K562 (cell line): ENCODE results near the gene MUC22. TPM values are rescaled to one million over a fixed set of nuclear protein-coding genes. Genes with fewer than 3 reads are reported as not detected.
"Not testable (repeated sequence)": the region's sequence is repeated elsewhere in the genome, so short reads cannot be mapped to it uniquely, and the experiment has no call there.

Source experiments
- ATAC-seq: fragments of 200-7000 bp; cut with Tn5 transposase; 3 replicates; pipeline ENCODE4 v1.9.1; 2020; ENCODE audit warnings: moderate library complexity
- BruUV-seq: library from RNA; stranded (reverse); fragments of 400-500 nt; replicated peaks from 2 replicates; lab custom pipeline; 2021; lab: Mats Ljungman, UMichigan
- CTCF ChIA-PET: fragments of 300-600 bp; formaldehyde crosslinking; extraction: SDS; loops from one replicate; lab custom pipeline; 2021; ENCODE audit warnings: low intra/inter-chr PET ratio; lab: Yijun Ruan, JAX
- POLR2A ChIA-PET: fragments of 300-600, 350-650 bp; sonication (Branson Sonifier 250); formaldehyde crosslinking; extraction: SDS; loops from one replicate; lab custom pipeline; 2021; ENCODE audit warnings: antibody characterized with exemption, inconsistent platforms; lab: Yijun Ruan, JAX
- DNase-seq, 4 experiments: peaks; one replicate each; pipeline versions ENCODE4 v3.0.0 to v3.0.0-alpha.2; 2011 to 2018; ENCODE audit warnings: low spot score in 3 of 4, mixed read lengths in 3 of 4; ENCODE audit errors: extremely low read depth in 1 of 4
- FAIRE-seq: peaks from 2 replicates; lab custom pipeline; 2011; peaks lifted over from hg19 to GRCh38; lab: Jason Lieb, UNC
- H2AFZ ChIP-seq: 2 replicates; pipeline ENCODE4 v1.6.0; 2011; ENCODE audit warnings: low read depth, low read length, control low read depth, inconsistent platforms
- H3K27ac ChIP-seq: fragments of 200-600 bp; 3 replicates; pipeline ENCODE4 v1.8.0; 2011; ENCODE audit warnings: low read depth, mild to moderate bottlenecking, control low read depth, inconsistent platforms, low read length, moderate library complexity, mixed read lengths; ENCODE audit errors: extremely low read depth
- H3K27me3 ChIP-seq, 2 experiments: fragments of 300-600 bp in 1 of 2; 2 replicates in 1 of 2; 3 replicates in 1 of 2; pipeline versions ENCODE4 v1.6.0 to v1.8.0; 2011; ENCODE audit warnings: inconsistent platforms in 2 of 2, low read length in 2 of 2, mild to moderate bottlenecking in 1 of 2, mixed read lengths in 1 of 2, moderate library complexity in 1 of 2; ENCODE audit not compliant: control insufficient read depth in 2 of 2, insufficient read depth in 2 of 2
- H3K36me3 ChIP-seq: fragments of 300-600 bp; 3 replicates; pipeline ENCODE4 v1.8.0; 2011; ENCODE audit warnings: mild to moderate bottlenecking, low read length, inconsistent platforms; ENCODE audit not compliant: control insufficient read depth, insufficient read depth
- H3K4me1 ChIP-seq, 2 experiments: fragments of 200-600 bp in 1 of 2; replicated peaks in 1 of 2; 2 replicates in 1 of 2; 3 replicates in 1 of 2; pipeline versions ENCODE4 v1.5.1 to v1.8.0; 2011; ENCODE audit warnings: inconsistent platforms in 2 of 2, low read length in 2 of 2, mild to moderate bottlenecking in 1 of 2, mixed read lengths in 1 of 2, moderate library complexity in 1 of 2; ENCODE audit not compliant: control insufficient read depth in 2 of 2, insufficient read depth in 2 of 2
- H3K4me2 ChIP-seq: 2 replicates; pipeline ENCODE4 v1.6.1; 2011; ENCODE audit warnings: low read length, control low read depth, inconsistent platforms, mixed read lengths; ENCODE audit not compliant: insufficient read depth
- H3K4me3 ChIP-seq: fragments of 200-600 bp; sonication (generic), shearing (Covaris generic); 2 replicates; pipeline ENCODE4 v1.5.1; 2016; ENCODE audit warnings: control low read depth, inconsistent platforms
- H3K79me2 ChIP-seq: fragments of 200-600 bp; 3 replicates; pipeline ENCODE4 v1.8.0; 2011; ENCODE audit warnings: low read length, inconsistent platforms; ENCODE audit not compliant: control insufficient read depth, insufficient read depth
- H3K9ac ChIP-seq, 2 experiments: 2 replicates each; pipeline versions ENCODE4 v1.6.0 to v1.6.1; 2011; ENCODE audit warnings: low read depth in 2 of 2, low read length in 2 of 2, control low read depth in 1 of 2, inconsistent platforms in 1 of 2, mild to moderate bottlenecking in 1 of 2, mixed read lengths in 1 of 2; ENCODE audit not compliant: insufficient read depth in 1 of 2
- H3K9me1 ChIP-seq: one replicate; pipeline ENCODE4 v1.6.0; 2011; ENCODE audit warnings: inconsistent platforms, mild to moderate bottlenecking, low read length, moderate library complexity; ENCODE audit not compliant: control insufficient read depth, insufficient read depth
- H3K9me3 ChIP-seq: replicated peaks from 2 replicates; pipeline ENCODE4 v1.5.1; 2011; ENCODE audit warnings: low read depth, low read length, inconsistent platforms; ENCODE audit not compliant: control insufficient read depth, insufficient read depth
- H4K20me1 ChIP-seq: replicated peaks from 2 replicates; pipeline ENCODE4 v1.6.1; 2011; ENCODE audit warnings: low read length, inconsistent platforms, mixed read lengths; ENCODE audit not compliant: control insufficient read depth, insufficient read depth
- MTA3 ChIP-seq: fragments of 450-650 bp; formaldehyde crosslinking; IDR thresholded peaks from 2 replicates; pipeline ENCODE4 v1.6.1; 2017; ENCODE audit warnings: mild to moderate bottlenecking, borderline replicate concordance
- NFYB ChIP-seq: IDR thresholded peaks from 2 replicates; pipeline ENCODE4 v1.6.1; 2011; ENCODE audit warnings: mild to moderate bottlenecking, moderate library complexity; ENCODE audit not compliant: insufficient read length; ENCODE audit errors: extremely low read depth
- PML ChIP-seq: IDR thresholded peaks from 2 replicates; pipeline ENCODE4 v1.6.1; 2012; ENCODE audit warnings: low read length, inconsistent platforms
- POLR2A ChIP-seq: fragments of 450-650 bp; conservative IDR thresholded peaks from 2 replicates; pipeline ENCODE4 v1.6.1; 2016
- POLR2AphosphoS5 ChIP-seq: IDR thresholded peaks from 2 replicates; pipeline ENCODE4 v1.6.1; 2011; ENCODE audit warnings: mild to moderate bottlenecking, low read depth, low read length, moderate library complexity; ENCODE audit not compliant: control insufficient read depth, insufficient read depth
- POLR2H ChIP-seq: IDR thresholded peaks from 2 replicates; pipeline ENCODE4 v1.6.1; 2016; ENCODE audit warnings: missing genetic modification characterization, low read depth, mild to moderate bottlenecking, control low read depth, missing compliant biosample characterization, moderate library complexity
- RBFOX2 ChIP-seq: fragments of 200-400 bp; formaldehyde crosslinking; IDR thresholded peaks from 2 replicates; pipeline ENCODE4 v1.6.1; 2017; ENCODE audit warnings: low read depth, mild to moderate bottlenecking, low read length, moderate library complexity
- SUPT5H ChIP-seq: fragments of 450-650 bp; IDR thresholded peaks from 2 replicates; pipeline ENCODE4 v1.6.1; 2016
- WGBS: fragments of 100-300 bp; shearing (Covaris generic); methylation state at CpG from one replicate; pipeline ENCODE4 v1.1.6; 2016; ENCODE audit warnings: low coverage, mixed read lengths; ENCODE audit not compliant: insufficient coverage; ENCODE audit errors: missing lambda C conversion rate; 5-methylcytosine and 5-hydroxymethylcytosine counted together
- in situ Hi-C: fragments of 300-500 bp; cut with MboI; formaldehyde crosslinking; loops from 4 replicates; pipeline ENCODE4 v1.15.0; 2018; ENCODE audit warnings: inconsistent platforms, mixed read lengths
- intact Hi-C: fragments of 100-400 bp; cut with micrococcal nuclease; formaldehyde crosslinking; loops from 2 replicates; pipeline ENCODE4 v1.14.2; 2022
- polyA plus RNA-seq, 8 experiments: library from polyadenylated mRNA; depleted of rRNA in 4 of 8; stranded (reverse) in 5 of 8; unstranded in 3 of 8; fragments of >200 nt; fragmentation: Nextera tagmentation in 2 of 8; fragmentation: Illumina TruSeq in 1 of 8; extraction: Ambion mirVana in 2 of 8; extraction: Trizol in 1 of 8; gene quantifications; 2 replicates each; pipeline versions ENCODE4 v1.2.1 to v1.2.3, GENCODE V29; 2011 to 2014; ENCODE audit warnings: inconsistent platforms in 1 of 8, missing spikeins in 1 of 8
- total RNA-seq, 7 experiments: library from RNA; depleted of rRNA in 6 of 7; stranded (reverse); fragments of >200 nt in 6 of 7; fragmentation: Illumina TruSeq in 2 of 7; extraction: Trizol in 2 of 7; gene quantifications; 2 replicates each; pipeline versions ENCODE4 v1.2.1 to v1.2.3, GENCODE V29; 2011 to 2021; ENCODE audit warnings: low replicate concordance in 1 of 7

The MUC22 gene
- total and polyA plus RNA-seq, 9 of the 15 experiments (the other 6 are each of a cell fraction or from before 2014, with no cell fraction given) = 0.01 to 0.03 TPM; not detected in 7

DNA sequence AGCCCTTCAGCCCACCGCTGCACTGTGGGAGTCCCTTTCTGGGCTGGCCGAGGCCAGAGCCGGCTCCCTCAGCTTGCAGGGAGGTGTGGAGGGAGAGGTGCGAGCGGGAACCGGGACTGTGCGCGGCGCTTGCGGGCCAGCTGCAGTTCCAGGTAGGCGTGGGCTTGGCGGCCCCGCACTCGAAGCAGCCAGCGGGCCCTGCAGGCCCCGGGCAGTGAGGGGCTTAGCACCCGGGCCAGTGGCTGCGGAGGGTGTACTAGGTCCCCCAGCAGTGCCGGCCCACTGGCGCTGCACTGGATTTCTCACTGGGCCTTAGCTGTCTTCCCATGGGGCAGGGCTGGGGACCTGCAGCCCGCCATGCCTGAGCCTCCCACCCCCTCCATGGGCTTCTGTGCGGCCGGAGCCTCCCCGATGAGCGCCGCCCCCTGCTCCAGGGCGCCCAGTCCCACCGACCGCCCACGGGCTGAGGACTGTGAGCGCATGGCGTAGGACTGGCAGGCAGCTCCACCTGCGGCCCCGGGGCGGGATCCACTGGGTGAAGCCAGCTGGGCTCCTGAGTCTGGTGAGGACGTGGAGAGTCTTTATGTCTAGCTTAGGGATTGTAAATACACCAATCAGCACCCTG lies 10.5 kb downstream of the MUC22 start:
- H3K9ac ChIP-seq, H3K27ac ChIP-seq, H4K20me1 ChIP-seq, ATAC-seq, H3K9me1 ChIP-seq, in situ Hi-C loops, H3K4me3 ChIP-seq, intact Hi-C loops, CTCF ChIA-PET, H3K27me3 ChIP-seq, H3K36me3 ChIP-seq, BruUV-seq, FAIRE-seq, H2AFZ ChIP-seq, H3K79me2 ChIP-seq, H3K4me2 ChIP-seq, H3K9me3 ChIP-seq, DNase-seq: not testable (repeated sequence)
- 0 out of 2 replicates have a peak, but pooled peaks have one; percentile 14 for TF ChIP-seq RBFOX2
- POLR2A ChIA-PET = interaction anchor here (1.3 kb wide), 1 partner anchor 13 kb away, joined by 3 read pairs; no protein-coding TSS in a partner anchor
- H3K4me1 ChIP-seq = peaks cover 0 to 14% of the 10 kb centered on the region in 2 experiments; a peak in 1 of 5 replicates
- 30% methylated on average over 29 of the region's 36 CpGs for WGBS

DNA sequence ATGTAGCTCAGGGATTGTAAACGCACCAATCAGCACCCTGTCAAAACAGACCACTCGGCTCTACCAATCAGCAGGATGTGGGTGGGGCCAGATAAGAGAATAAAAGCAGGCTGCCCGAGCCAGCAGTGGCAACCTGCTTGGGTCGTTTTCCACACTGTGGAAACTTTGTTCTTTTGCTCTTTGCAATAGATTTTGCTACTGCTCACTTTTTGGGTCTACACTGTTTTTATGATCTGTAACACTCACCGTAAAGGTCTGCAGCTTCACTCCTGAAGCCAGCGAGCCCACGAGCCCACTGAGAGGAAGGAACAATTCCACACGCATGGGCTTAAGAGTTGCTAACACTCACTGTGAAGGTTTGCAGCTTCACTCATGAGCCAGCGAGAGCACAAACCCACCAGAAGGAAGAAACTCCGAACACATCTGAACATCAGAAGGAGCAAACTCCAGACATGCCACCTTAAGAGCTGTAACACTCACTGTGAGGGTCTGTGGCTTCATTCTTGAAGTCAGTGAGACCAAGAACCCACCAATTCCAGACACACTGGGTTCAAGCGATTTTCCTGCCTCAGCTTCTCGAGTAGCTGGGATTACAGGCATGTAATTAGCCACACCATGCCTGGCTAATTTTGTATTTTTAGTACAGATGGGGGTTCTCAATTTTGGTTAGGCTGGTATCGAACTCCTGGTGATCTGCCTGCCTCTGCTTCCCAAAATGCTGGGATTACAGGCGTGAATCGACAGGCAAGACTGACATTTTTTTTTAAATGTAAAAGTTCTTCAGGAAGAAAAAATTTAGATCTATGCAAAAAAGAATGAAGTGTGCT lies 11.6 kb downstream of the MUC22 start:
- H3K4me2 ChIP-seq, H4K20me1 ChIP-seq, H3K36me3 ChIP-seq, H3K79me2 ChIP-seq, H2AFZ ChIP-seq, FAIRE-seq, H3K4me3 ChIP-seq, DNase-seq, H3K9me1 ChIP-seq, H3K27me3 ChIP-seq, H3K27ac ChIP-seq, intact Hi-C loops, CTCF ChIA-PET, H3K9me3 ChIP-seq, H3K4me1 ChIP-seq, H3K9ac ChIP-seq, in situ Hi-C loops: not testable (repeated sequence)
- POLR2A ChIA-PET = interaction anchor here (0.7 to 1.3 kb wide), 6 partner anchors 9 to 69 kb away, joined by 3 to 4 read pairs (median 3); no protein-coding TSS in a partner anchor
- BruUV-seq = TSS peak; percentile 93
- peak; percentile 1 for TF ChIP-seq NFYB
- TF ChIP-seq POLR2A = peak; percentile 86
- TF ChIP-seq MTA3 = 0 out of 2 replicates have a peak, but pooled peaks have one; percentile 30
- peak; percentile 73 for TF ChIP-seq SUPT5H
- TF ChIP-seq POLR2H = peak; percentile 67; the same call in 1 of the 2 replicates
- peak; percentile 50; the same call in 1 of the 2 replicates for TF ChIP-seq PML
- peak; percentile 18; the same call in 1 of the 2 replicates for TF ChIP-seq POLR2AphosphoS5
- WGBS = 15% methylated on average over 14 of the region's 15 CpGs
- ATAC-seq = peak; percentile 50
